EL (cell line): ENCODE results near the gene S100A14.
A peak's percentile ranks its signal among the peaks of the same experiment; 100 is the strongest.
"Not testable (repeated sequence)": the region's sequence is repeated elsewhere in the genome, so short reads cannot be mapped to it uniquely, and the experiment has no call there.

Experiments used
- DNase-seq: peaks from one replicate; pipeline ENCODE4 v3.0.0-alpha.2; 2016

Gene S100A14

GRCh38 chr1:153616144-153616916 is at the start of gene S100A14:
TSS of gene S100A14 (minus strand) at chr1:153616325. CDS start at chr1:153615858, 467 bp downstream.
- no peak for DNase-seq

DNA sequence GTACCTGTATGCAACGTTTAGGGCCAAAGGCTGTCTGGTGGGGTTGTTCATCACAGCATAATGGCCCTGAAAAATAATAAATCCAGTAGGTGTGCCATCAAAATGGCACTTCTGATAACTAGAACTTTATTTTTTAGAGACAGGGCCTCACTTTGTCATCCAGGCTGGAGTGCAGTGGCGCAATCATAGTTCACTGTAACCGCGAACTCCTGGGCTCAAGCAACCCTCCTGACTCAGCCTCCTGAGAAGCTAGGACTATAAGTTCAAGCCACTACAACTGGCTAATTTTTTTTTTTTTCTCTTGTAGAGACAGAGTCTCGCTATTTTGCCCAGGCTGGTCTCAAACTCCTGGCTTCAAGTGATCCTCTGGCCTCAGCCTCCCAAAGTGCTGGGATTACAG is 47.1 kb upstream of the S100A14 start:
- DNase-seq = peak; percentile 47

- no peak for DNase-seq
Observed at GRCh38 chr1:153662269-153662668, 46.1 kb upstream of the S100A14 start.

GRCh38 chr1:153661111-153661708 is 45.1 kb upstream of the S100A14 start:
- no peak for DNase-seq

DNA sequence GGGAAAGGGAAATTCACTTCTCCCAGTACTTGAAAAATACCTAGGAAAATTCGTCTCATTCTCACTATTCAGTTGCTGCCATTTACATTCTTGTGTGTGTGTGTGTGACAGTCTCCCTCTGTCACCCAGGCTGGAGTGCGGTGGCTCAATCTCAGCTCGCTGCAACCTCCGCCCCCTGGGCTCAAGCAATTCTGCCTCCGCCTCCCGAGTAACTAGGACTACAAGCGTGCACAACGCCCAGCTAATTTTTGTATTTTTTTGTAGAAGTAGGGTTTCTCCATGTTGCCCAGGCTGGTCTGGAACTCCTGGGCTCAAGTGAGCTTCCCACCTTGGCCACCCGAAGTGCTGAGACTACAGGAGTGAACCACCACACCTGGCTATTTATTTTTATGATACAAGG is 43.5 kb upstream of the S100A14 start:
- DNase-seq = no peak

DNA sequence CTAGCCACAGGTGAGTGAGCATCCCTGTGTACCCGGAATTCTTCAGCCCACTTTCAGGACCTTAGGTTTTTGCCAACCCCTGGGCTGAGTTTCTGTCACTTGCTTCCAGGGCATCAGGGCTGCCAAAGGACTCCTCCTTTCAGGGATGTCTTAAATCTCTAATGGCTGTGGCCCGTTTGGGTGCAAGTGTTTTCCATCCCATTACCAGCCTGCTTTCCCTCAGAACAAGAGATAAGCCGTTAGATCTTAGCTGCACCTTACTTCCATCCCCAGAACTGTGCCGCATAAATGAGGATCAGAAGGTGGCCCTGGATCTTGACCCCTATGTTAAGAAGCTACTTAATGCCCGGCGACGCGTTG is 43.0 kb upstream of the S100A14 start:
- DNase-seq = no peak

DNA sequence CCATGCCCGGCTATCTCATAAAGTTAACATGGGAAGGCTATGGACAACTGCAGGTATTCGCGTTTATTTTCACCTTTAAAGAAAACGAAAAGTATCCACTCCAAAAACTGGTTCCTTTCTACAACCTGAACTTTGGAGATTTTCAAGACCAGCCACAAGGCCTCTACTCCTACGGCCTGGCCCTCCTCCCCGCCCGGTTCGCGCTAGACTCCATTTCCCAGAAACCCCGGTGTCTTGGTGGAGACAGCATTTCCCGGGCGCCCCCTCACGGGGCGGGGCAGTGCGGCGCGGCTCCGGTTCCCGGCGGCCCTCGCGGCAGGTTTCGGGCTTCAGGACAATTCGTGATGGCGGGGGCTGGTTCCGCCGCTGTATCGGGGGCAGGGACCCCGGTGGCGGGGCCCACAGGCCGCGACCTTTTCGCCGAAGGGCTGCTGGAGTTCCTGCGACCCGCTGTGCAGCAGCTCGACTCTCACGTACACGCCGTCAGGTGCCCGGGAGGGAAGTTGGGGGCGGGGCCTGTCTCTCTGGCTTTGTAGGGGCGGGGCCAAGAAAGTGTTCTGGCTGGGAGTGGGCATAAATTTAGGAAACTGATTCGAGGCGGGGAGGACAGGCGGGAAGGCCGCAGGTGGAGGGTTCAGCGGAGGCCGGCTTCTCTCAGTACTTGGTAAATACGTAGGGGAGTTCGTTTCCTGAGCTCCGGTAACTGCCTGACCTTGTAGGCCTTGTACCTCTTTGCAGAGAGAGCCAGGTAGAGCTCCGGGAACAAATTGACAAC is 42.5 kb upstream of the S100A14 start, which contains the start of gene SNAPIN:
TSS of gene SNAPIN (plus strand) at position 304 of the 775 bp plus-strand sequence. CDS start at position 345, 41 bp downstream.
- DNase-seq = peak; percentile 86

DNA sequence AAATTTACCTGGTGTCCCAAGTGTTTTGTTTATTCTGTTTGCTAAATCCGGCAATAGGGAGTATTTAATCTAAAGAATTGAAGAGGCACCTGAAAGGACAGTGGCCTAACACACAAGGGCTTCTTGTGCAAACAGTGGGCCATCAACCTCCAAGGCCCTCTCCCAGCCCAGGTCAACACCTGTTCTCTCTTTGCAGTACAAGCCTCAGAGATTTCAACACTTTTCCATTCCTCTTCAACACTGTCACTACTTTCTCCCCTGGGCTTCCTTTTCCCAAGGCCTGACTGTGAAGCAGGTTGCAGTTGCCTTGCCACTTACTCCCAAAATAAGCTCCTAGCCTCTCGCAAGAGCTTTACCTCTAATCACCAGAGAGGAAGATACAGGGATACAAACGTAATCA is 39.2 kb upstream of the S100A14 start:
- DNase-seq = no peak

- peak; percentile 73 for DNase-seq
Observed at GRCh38 chr1:153652805-153653500, 36.8 kb upstream of the S100A14 start.

DNA sequence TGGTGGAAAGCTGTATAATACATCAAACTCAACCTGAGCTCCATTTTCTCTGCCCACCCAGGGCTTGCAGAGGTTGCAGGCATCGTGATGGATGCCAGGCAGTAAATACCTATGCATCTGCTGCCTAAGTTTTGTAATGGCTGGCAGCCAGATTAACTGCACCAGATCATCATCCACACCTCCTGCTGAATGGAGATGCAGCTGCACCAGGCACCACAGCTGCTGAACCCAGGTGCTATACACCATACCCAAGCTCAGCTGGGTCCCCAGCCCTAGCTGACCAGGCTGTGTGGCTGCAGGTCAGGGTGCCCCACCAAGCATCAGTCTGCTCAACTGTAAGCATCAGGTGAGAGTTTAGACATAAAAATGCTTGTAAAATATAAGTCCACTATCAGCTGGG is 35.6 kb upstream of the S100A14 start:
- DNase-seq = no peak

DNA sequence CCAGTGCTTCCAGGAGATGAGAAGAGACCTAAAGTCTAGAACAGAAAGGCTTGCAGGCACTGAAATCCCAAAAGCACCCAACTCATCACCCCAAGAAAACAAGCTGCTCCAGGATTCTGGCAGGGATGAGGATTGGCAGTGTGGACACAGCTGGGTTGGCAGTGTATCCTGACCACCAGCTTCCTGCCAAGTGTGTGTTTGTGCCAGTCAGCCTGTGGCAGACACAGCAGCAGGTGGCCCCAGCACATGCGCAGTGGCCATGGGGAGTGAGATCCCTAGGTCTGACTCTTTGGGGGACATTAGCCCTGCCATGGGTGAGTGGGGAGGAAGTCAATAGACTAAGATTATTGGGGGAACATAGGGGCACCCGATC is 33.7 kb upstream of the S100A14 start:
- DNase-seq = no peak

GRCh38 chr1:153649137-153649862 is 33.2 kb upstream of the S100A14 start:
- no peak for DNase-seq

DNA sequence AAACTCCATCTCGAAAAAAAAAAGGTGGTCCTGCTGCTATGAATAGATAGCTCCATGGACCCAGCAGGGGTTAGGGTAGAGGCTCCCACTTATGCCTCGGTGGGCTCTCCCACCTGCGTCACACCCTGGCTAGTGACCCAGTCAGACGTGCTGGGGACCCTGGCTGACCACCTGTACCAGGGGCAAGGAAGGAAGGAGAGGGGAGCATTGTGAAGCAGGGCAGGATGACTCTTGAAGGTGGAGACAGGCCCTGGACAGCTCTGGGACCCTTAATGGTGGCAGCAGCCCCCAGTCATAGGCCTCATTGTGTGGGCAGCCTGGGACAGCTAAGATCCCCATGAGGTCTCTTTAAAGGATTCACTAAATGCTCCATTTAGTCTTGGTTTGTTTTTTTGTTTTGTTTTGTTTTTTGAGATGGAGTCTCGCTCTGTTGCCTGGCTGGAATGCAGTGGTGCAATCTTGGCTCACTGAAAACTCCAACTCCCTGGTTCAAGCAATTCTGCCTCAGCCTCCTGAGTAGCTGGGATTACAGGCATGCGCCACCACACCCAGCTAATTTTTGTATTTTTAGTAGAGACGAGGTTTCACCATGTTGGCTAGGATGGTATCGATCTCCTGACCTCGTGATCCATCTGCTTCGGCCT is 32.0 kb upstream of the S100A14 start:
- DNase-seq = no peak

DNA sequence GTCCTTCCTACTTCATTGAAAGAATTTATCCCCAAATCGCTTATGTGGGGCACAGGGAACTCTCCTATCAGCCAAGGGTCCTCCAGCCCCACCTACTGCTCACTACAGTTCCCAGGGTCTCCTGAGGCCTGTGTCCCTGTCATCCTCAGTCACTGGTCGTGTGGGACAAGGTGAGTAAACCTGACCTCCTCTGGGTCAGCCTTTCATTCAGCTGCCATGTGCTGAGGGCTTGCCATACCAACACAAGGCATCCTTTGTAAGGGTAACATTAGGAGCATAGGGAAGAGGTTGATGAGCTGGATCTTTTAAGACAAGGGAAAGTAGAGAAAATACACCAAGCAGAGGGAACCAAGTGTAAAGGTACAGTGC is 31.2 kb upstream of the S100A14 start:
- DNase-seq = no peak

DNA sequence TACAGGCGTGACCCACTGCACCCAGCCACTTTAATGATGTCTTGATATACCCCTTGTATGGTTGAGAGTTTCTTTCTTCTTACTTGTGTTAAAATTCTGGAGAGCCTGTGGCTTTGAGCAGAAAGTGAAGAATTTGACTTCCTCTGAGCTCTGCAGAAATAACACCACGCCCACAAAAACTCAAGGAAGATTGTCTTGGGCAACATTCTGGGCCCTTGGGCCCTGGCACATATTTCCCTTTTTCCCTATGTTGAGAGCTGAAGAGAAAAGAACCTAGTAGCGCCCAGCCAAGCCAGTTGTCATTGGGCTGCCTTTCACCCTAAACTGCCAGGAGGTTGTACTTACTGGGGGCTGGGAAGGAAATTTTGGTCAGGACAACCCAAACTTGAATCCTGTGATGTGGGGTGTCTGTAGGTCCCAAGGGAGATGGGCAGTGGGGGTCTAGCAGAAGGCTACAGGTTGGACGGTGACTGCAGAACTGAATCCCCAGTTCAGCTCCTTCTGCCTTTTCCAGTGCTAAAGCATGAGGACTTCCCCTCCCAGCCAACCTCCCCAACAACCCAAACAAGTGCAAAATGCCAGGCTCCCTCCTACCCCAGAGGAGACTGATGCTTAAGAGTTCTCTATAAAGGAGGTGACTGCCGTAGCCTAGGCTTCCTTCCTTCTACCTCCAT is 30.7 kb upstream of the S100A14 start:
- no peak for DNase-seq

GRCh38 chr1:153643816-153644215 is 27.7 kb upstream of the S100A14 start:
- no peak for DNase-seq

DNA sequence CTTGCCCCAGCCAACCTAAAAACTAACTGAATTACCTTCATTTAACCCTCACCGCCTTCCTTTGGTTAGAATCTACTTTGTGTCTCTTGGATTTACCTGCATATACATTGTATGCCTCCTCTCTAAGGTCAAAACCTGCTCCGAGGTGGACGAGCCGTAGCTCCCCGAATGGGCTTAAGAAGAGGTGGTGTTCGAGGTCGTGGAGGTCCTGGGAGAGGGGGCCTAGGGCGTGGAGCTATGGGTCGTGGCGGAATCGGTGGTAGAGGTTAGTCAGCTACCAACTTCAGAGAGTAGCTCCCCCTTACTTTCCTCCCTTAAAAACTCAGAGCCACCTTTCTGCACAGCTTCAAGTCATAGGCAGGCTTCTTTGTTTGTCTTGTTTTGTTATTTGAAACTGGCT is 27.0 kb upstream of the S100A14 start:
- no peak for DNase-seq

- no peak for DNase-seq
Observed at GRCh38 chr1:153642161-153642560, 26.0 kb upstream of the S100A14 start.

DNA sequence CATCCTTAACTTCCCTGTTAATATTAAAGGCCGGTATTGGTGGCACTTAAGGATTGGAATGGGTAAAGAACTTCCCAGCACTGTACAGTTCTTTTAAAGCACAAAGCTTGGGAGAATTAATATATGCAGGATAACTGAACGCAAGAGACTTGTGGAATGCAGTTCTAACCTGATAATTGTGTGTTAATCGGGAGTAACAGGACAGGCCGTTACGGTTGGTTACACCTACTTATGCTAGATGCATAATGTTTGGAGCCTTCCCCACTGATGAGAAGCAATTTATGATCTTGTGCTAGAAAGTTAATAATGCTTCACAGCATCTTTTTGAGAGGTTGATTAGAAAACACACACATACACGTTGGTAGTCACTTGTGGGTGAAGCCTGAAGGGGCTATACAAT is 24.7 kb upstream of the S100A14 start:
- no peak for DNase-seq

GRCh38 chr1:153640213-153640612 is 24.1 kb upstream of the S100A14 start:
- DNase-seq = not testable (repeated sequence)

- DNase-seq = no peak
Observed at GRCh38 chr1:153639280-153639679, 23.2 kb upstream of the S100A14 start.

- no peak for DNase-seq
Observed at GRCh38 chr1:153638261-153638660, 22.1 kb upstream of the S100A14 start.
